Measurements from ENCODE around the gene NEDD4L.
"Not testable (repeated sequence)": the region's sequence is repeated elsewhere in the genome, so short reads cannot be mapped to it uniquely, and the experiment has no call there.

NEDD4L gene

DNA sequence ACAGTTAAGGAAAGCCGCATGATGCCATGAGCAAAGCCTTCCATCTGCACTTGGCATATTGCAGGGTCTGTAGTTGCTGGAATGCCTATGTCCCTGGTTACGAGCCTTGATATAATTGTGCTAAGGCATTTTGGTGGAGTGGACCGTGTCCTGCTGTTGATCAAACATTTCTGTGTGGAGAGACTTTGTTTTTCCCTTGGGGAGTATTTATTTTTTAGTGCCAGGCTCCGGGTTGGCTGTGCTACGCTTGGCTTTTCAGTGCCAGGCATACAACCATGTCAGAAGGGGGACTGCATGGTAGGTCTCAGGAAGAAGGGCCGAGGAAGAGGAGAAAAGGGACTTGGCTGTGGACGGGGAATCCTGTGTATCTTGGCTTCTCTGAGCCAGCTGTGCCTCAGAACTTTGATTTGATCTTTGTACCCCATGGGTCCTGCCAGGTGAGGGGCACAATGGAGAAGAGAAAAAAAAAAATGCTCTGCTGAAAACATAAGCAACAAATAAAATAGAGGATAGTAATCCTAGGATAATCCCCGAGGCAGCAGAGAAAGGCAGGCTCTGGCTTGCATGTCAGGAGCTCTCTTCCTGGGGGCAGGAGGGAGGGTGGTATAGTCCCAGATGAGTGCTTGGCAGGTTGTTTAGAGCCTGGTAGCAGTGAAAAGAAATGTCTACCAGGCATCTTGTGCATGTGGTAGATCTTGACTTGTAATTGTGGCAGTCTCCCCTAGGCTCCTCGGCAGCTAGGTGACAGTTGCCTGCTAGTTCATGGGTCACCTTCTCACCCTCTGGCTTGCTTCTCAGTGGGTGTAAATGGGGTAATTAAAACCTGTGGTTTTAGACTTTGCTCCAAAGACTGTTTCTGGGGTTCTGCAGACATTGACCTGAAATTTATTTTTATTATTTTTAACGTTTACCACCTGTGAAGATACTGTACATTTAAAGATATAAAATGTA lies 233.0 kb downstream of the NEDD4L start:
- in situ Hi-C loops (cut with MboI; ENCODE audit: low sequenced_read_pairs): no loop called here
- Histone ChIP-seq H3K4me3 (no peak overlapping the region), H3K4me1 (peaks cover 6% of the 10 kb centered on the region; the same call in 1 of the 2 replicates), H3K9me3 (no peaks in the 10 kb centered on the region), H3K36me3 (replicated peaks) (no peaks in the 10 kb centered on the region), H3K27me3 (ENCODE audit: low read depth) (no peaks in the 10 kb centered on the region)
- peak; percentile 23 to 25 for DNase-seq (ENCODE audit: low spot score in 2 of 2)

DNA sequence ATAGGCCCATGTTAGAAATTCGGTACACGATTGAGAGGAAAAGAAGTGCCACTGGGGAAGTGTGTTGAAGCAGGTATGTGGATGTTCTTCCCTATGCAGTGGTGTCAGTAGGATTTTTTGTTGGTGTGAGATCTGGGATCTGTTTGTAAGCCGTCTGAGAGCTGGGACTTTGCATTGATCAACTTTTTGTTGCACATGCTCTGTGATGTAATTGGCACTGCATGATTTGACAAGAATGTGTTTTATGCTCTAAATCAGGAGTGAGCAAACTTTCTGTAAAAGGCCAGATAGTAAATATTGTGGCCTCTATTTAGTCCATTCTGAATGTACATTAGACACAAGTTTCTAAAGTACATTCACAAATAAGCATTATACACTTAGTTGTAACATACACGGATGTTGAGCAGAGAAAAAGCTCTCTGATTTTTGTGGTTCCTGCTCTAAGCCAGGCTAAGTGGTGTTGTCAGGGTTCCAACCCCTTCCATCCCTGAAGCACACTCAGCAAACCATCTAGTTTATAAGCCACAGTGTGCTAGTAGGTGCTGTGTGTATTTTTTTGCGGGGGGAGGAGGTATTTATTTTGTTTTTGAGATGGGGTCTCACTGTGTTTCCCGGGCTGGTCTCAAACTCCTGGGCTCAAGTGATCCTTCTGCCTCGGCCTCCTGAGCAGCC lies 235.6 kb downstream of the NEDD4L start:
- no peak for DNase-seq (ENCODE audit: low spot score in 2 of 2)
- Histone ChIP-seq H3K36me3 (replicated peaks) (no peaks in the 10 kb centered on the region), H3K27me3 (ENCODE audit: low read depth) (no peaks in the 10 kb centered on the region), H3K9me3 (no peaks in the 10 kb centered on the region), H3K4me1 (peaks cover 6% of the 10 kb centered on the region; the same call in 1 of the 2 replicates), H3K4me3 (no peak overlapping the region)
- in situ Hi-C loops (cut with MboI; ENCODE audit: low sequenced_read_pairs): no loop called here

DNA sequence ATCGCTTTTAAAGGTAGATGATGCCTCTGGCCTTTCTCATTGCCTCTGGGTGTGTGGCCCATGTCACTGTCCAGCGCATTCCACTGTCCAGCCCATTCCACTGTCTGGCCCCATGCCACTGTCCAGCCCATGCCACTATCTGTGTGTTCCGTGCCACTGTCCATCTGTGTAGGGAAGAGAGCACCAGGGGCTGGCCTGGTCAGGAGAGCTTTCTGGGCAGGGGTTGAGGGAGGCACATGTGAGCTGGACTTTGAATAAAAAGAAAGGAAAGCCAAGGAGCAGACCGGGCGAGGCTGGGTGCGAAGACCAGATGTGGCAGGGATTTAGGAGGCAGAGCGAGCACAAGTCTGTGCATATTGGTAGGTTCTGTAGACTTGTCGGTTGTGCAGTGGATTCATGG lies 236.2 kb downstream of the NEDD4L start:
- in situ Hi-C loops (cut with MboI; ENCODE audit: low sequenced_read_pairs): no loop called here
- Histone ChIP-seq H3K4me1 (peaks cover 6% of the 10 kb centered on the region; the same call in 1 of the 2 replicates), H3K9me3 (no peaks in the 10 kb centered on the region), H3K36me3 (replicated peaks) (no peaks in the 10 kb centered on the region), H3K4me3 (no peak overlapping the region), H3K27me3 (ENCODE audit: low read depth) (no peaks in the 10 kb centered on the region)
- DNase-seq (ENCODE audit: low spot score in 2 of 2): no peak

DNA sequence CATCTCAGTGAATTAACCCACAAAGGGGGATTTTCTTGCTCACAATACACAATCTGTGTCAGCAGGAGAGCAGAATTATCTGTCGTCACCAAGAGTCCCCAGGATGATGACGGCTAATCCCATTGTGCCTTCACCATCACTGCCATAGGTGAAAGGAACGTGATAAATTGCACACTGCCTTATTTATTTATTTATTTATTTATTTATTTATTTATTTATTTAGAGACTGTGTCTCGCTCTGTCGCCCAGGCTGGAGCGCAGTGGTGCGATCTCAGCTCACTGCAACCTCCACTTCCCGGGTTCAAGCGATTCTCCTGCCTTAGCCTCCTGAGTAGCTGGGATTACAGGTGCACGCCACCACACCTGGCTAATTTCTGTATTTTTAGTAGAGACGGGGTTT lies 238.8 kb downstream of the NEDD4L start:
- H3K4me1 ChIP-seq; H3K9me3 ChIP-seq; H3K27me3 ChIP-seq (ENCODE audit: low read depth); H3K4me3 ChIP-seq; H3K36me3 ChIP-seq (replicated peaks); DNase-seq (ENCODE audit: low spot score in 2 of 2); in situ Hi-C loops (cut with MboI; ENCODE audit: low sequenced_read_pairs): not testable (repeated sequence)

DNA sequence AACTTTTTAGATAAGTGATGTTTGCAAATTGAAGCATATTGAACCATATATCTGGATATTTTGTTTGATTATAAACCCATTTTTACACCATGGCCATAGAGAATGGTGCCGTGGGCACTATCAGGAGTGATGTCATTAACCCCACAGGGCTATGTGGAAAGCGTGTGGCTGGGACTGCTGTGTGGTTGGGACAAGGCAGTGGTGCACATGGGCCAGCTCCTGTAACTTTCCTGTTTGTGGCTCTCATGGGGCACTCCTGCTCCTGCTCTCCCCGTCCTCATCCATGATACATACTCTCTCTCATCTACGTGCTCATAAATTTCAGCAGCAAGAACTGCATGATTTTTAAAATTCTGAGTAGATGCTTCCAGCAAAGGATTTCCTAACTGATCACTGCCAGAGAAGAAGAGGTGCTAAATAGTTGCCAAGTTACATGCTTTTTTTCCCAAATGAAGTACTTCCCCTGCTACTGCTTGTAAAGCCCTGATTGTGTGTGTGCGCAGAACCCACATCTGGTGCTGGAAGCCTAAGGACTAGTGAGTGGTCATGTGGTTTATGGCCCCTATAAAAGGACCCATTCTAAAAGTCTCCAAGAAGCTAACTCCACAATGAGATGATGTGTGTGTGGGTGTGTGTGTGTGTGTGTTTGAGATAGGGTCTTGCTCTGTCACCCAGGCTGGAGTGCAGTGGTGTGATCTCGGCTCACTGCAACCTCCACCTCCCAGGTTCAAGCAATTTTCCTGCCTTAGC lies 240.8 kb downstream of the NEDD4L start:
- H3K36me3 ChIP-seq (replicated peaks): no peaks in the 10 kb centered on the region
- H3K4me3 ChIP-seq: no peak overlapping the region
- in situ Hi-C loops (cut with MboI; ENCODE audit: low sequenced_read_pairs): no loop called here
- H3K4me1 ChIP-seq: peaks cover 11% of the 10 kb centered on the region
- no peaks in the 10 kb centered on the region for H3K27me3 ChIP-seq (ENCODE audit: low read depth)
- no peak for DNase-seq (ENCODE audit: low spot score in 2 of 2)
- H3K9me3 ChIP-seq: no peaks in the 10 kb centered on the region

DNA sequence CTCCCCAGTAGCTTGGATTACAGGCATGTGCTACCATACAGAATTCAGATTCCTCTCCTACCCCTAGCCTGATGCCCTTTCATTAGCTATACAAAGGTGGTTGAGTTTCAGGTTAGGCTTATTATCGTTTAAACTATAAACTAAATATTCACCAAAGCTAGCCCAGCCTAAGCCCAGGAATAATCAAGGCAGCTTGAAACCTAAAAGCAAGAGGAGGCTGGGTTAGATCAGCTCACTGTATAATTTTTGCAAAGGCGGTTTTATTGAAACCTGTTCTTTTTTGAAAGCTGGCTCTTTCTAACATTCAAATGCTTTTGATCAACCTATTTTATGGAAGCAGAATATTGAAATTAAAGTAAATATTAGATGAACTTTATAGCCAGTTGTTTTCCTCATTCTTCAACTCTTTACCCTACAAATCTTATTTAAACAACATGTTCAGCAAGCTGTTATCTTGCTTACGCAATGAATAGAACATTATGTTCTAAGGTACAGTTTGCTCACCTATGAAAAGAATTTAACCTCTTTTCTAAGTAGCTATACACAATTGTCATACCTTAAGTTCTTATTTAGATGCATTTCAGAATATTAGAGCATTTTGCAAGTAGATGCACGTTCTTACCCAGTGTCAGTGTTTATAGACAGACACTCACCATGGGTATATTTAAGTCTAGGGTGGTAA lies 241.6 kb downstream of the NEDD4L start:
- no peak overlapping the region for H3K4me3 ChIP-seq

DNA sequence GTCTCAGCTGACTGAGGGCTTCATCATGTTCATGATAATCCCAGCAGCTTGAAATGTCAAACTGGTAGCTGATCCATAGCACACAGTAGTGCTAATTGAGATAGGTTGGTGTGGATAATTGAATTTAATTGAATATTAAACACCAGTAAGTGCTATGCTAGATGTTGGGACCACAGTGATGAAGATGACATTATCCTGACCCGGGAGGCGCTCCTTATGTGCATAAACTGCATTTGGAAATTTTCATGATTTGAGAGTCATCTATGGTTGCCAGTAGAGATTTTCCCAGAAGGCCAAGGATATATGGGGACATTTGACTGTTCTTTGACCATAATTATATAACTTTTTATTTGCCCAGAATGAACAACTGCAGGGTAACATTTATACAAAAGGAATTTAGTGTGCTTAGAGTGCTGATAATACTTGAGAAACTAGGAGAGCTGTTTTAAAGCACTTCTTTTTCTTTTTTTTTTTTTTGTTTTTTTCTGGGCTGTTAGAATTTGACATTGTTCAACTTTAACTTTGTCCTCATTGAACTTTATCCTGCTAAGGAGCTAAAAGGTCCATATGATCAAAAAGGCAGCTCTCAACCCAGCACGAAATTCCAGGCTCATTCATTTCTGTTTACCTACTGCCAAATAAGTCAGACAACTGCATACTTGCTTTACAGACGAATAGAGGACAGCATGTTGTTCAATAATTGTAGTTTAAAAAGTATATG lies 242.8 kb downstream of the NEDD4L start:
- no peaks in the 10 kb centered on the region for H3K27me3 ChIP-seq (ENCODE audit: low read depth)
- no peaks in the 10 kb centered on the region for H3K36me3 ChIP-seq (replicated peaks)
- no peaks in the 10 kb centered on the region for H3K9me3 ChIP-seq
- H3K4me1 ChIP-seq: peaks cover 11% of the 10 kb centered on the region
- in situ Hi-C loops (cut with MboI; ENCODE audit: low sequenced_read_pairs): no loop called here
- H3K4me3 ChIP-seq: no peak overlapping the region
- no peak for DNase-seq (ENCODE audit: low spot score in 2 of 2)

More for the DNA sequence above, 241.6 kb downstream of the NEDD4L start:
- DNase-seq (ENCODE audit: low spot score in 2 of 2): no peak
- in situ Hi-C loops (cut with MboI; ENCODE audit: low sequenced_read_pairs): no loop called here
- Histone ChIP-seq H3K36me3 (replicated peaks) (no peaks in the 10 kb centered on the region), H3K9me3 (no peaks in the 10 kb centered on the region), H3K27me3 (ENCODE audit: low read depth) (no peaks in the 10 kb centered on the region), H3K4me1 (peaks cover 11% of the 10 kb centered on the region)

DNA sequence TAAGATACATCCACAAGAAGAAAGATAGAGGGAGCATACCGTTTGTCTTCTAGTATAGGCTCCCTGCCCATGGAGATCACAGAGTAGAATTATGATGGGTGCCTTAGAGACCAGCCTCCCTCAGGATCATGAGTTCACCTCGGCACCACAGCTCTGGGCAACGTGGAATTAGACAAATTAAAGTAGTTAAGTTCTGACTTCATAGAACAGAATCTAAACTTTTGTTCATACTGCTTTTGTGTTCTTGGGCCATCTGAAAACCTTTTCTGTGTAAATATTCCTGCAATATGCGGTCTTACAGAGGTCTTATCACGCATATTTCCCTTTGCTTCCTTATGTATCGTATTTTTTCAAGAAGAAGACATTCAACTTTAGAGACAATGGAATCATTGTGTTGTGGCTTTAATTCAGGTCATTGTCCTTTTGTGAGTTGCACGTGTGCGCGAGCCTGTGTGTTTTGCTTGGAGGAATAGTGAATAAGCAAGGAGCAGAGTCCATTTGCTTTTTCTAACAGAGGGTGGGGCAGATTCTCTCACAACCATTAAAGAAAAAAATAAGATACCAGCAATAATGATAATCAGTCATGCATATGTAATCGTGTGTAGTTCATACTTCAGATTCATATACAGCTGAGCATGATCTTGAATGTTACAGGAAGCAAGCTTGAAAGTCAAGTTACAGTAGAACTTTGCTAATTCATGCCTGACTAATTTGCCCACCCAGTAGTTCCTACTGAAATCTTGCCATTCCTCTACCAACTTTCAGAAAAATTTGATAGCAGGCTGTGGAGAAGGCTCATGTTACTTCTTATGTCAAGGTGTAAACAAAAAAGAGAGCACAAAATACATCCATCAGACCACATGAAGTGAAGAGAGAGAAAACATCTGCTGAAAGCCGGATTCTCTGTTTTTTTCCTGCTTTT lies 243.6 kb downstream of the NEDD4L start:
- Histone ChIP-seq H3K4me3 (no peak overlapping the region), H3K36me3 (replicated peaks) (no peaks in the 10 kb centered on the region), H3K9me3 (no peaks in the 10 kb centered on the region), H3K4me1 (peaks cover 11% of the 10 kb centered on the region), H3K27me3 (ENCODE audit: low read depth) (no peaks in the 10 kb centered on the region)
- peak; percentile 49 to 66 for DNase-seq (ENCODE audit: low spot score in 2 of 2)
- in situ Hi-C loops (cut with MboI; ENCODE audit: low sequenced_read_pairs): no loop called here

DNA sequence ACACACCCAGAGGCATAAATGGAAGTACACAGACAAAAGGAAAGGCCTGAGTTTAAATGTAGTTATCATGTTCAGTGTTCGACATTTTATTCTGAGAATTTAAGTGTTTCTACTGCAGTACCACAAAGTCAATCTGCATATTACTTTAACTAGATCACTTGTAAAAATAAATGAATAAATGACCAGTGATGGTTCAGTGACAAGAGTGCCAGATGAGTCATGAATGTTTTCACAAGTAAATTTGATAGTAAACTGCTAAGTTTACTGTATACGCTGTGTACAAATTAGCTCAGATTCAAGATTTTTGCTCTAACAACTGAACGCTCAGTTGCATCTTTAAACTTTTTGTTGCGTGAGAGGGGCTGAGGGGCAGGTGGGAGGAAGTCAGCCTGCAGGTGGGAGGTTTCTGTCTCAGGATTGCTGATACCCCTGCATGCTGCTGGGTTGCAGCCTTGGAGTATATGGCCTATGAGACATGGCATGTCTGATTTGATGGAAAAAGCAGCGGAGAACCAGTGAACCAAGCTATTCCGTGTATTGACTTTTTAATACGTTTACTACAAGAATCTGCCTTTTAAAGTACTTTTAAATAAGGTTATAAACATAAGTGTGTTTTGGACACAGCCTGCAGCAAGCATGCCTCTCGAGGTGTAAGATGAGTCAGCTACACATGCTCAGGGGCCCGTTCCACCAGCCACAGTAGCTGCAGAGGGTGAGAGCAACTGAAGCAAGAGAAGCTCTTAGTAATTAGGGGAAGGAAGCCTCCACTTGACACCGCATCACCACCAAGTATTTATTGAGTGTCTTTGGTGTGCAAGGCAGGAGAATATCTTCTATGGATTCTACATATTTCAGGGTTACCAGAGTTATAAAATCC lies 245.1 kb downstream of the NEDD4L start:
- no peak for DNase-seq (ENCODE audit: low spot score in 2 of 2)
- no peaks in the 10 kb centered on the region for H3K36me3 ChIP-seq (replicated peaks)
- in situ Hi-C loops (cut with MboI; ENCODE audit: low sequenced_read_pairs): no loop called here
- H3K4me3 ChIP-seq: no peak overlapping the region
- H3K9me3 ChIP-seq: no peaks in the 10 kb centered on the region
- H3K27me3 ChIP-seq (ENCODE audit: low read depth): no peaks in the 10 kb centered on the region
- H3K4me1 ChIP-seq: peaks cover 11% of the 10 kb centered on the region

DNA sequence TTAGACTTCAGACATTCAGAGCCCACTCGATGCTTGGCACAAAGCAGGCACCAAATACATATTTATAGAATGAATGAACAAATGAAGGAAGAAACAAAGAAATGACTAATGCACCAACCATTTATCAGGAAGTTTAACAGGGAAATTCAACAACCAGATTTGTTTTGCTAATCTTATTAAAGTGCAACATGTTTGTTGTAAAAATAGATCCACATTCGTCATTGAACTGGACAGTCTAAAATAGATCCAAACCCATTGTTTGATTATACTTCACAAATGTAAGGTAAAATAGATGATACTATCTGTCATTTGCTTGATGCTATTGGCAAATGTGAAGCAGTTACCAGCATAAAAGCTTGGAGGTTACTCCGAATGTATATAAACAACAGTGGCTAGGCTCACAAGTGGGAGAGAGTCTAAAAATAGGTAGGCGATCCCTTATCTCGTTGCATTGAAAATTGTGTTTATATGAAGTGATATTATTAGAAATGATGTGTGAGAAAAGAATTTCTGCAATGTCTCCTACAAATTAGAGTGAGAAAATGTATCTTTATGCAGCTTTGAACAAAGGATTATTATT lies 246.2 kb downstream of the NEDD4L start:
- no peaks in the 10 kb centered on the region for H3K27me3 ChIP-seq (ENCODE audit: low read depth)
- peaks cover 11% of the 10 kb centered on the region for H3K4me1 ChIP-seq
- H3K4me3 ChIP-seq: no peak overlapping the region
- H3K36me3 ChIP-seq (replicated peaks): no peaks in the 10 kb centered on the region
- in situ Hi-C loops (cut with MboI; ENCODE audit: low sequenced_read_pairs): no loop called here
- DNase-seq (ENCODE audit: low spot score in 2 of 2): no peak
- H3K9me3 ChIP-seq: no peaks in the 10 kb centered on the region

DNA sequence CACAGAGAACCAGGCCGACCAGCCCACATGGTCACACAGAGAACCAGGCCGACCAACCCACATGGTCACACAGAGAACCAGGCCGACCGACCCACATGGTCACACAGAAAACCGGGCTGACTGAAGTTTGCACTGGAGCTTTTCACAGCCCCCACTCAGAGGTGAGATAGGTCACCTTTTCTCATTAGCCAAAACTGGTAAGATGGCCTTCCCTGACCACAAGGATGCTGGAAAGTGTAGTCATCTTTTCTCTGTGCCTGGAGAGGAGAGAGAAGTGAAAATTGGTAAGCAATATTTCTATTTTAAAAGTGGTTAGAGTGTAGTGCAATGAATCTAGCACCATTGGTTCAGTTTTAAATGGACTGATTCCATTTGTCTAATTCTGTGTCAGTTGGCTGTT lies 247.1 kb downstream of the NEDD4L start:
- H3K27me3 ChIP-seq (ENCODE audit: low read depth): no peaks in the 10 kb centered on the region
- peaks cover 11% of the 10 kb centered on the region for H3K4me1 ChIP-seq
- H3K9me3 ChIP-seq: no peaks in the 10 kb centered on the region
- H3K36me3 ChIP-seq (replicated peaks): no peaks in the 10 kb centered on the region
- in situ Hi-C loops (cut with MboI; ENCODE audit: low sequenced_read_pairs): no loop called here
- H3K4me3 ChIP-seq: no peak overlapping the region
- DNase-seq (ENCODE audit: low spot score in 2 of 2): no peak
